ENCODE results near the gene ADORA1. TPM values are rescaled to one million over a fixed set of nuclear protein-coding genes. Genes with fewer than 3 reads are reported as not detected.

ADORA1 gene
- total RNA-seq, 2 experiments from 2014 or later = not detected

GRCh38 chr1:203200916-203201315, 73.4 kb downstream of the ADORA1 start:
- BruUV-seq (replicated peaks) = no TSS peak

GRCh38 chr1:203201516-203202205, 74.1 kb downstream of the ADORA1 start:
- POLR2A ChIA-PET = no interaction called here
- H3K4me3 ChIP-seq (ENCODE audit: low read depth, low read length, poor library complexity, severe bottlenecking) = no peak overlapping the region
- H3K27ac ChIP-seq (ENCODE audit: low read depth, low read length, poor library complexity, severe bottlenecking) = no peak overlapping the region
- H4K20me1 ChIP-seq (ENCODE audit: insufficient read depth, low read length) = no peaks in the 10 kb centered on the region
- TF ChIP-seq CTCF (conservative IDR thresholded peaks at IDR 0.05; ENCODE audit: low read length) (no peak), EZH2phosphoT487 (IDR thresholded peaks at IDR 0.05; ENCODE audit: borderline replicate concordance, low read depth, low read length) (no peak)
- no peaks in the 10 kb centered on the region for H3K9me3 ChIP-seq (ENCODE audit: low read length)
- H3K36me3 ChIP-seq (ENCODE audit: insufficient read depth, low read length) = no peaks in the 10 kb centered on the region
- no TSS peak for BruUV-seq (replicated peaks)
- H3K9me2 ChIP-seq (ENCODE audit: insufficient read depth, low read length) = no peaks in the 10 kb centered on the region
- H2AFZ ChIP-seq (ENCODE audit: low read length) = no peak overlapping the region
- no peak overlapping the region for H3K4me2 ChIP-seq (ENCODE audit: low read length)
- no peak for DNase-seq (ENCODE audit: low spot score)
- CTCF ChIA-PET (ENCODE audit: unreplicated experiment) = no interaction called here
- intact Hi-C loops (cut with micrococcal nuclease; ENCODE audit: unreplicated experiment) = no loop called here
- H3K79me2 ChIP-seq (ENCODE audit: insufficient read depth, low read depth, low read length) = no peaks in the 10 kb centered on the region
- H3K4me1 ChIP-seq (ENCODE audit: insufficient read depth, low read length, poor library complexity, severe bottlenecking) = no peaks in the 10 kb centered on the region

More at GRCh38 chr1:203200916-203201315, 73.4 kb downstream of the ADORA1 start:
- H2AFZ ChIP-seq (ENCODE audit: low read length) = no peak overlapping the region
- no peaks in the 10 kb centered on the region for H3K36me3 ChIP-seq (ENCODE audit: insufficient read depth, low read length)
- H4K20me1 ChIP-seq (ENCODE audit: insufficient read depth, low read length) = no peaks in the 10 kb centered on the region
- no peaks in the 10 kb centered on the region for H3K9me3 ChIP-seq (ENCODE audit: low read length)
- POLR2A ChIA-PET = interaction anchor here (0.6 kb wide), 1 partner anchor 498 kb away, joined by 3 read pairs; no protein-coding TSS in a partner anchor
- TF ChIP-seq EZH2phosphoT487 (IDR thresholded peaks at IDR 0.05; ENCODE audit: borderline replicate concordance, low read depth, low read length) (no peak), CTCF (conservative IDR thresholded peaks at IDR 0.05; ENCODE audit: low read length) (no peak)
- H3K4me2 ChIP-seq (ENCODE audit: low read length) = no peak overlapping the region
- no peak for DNase-seq (ENCODE audit: low spot score)
- no peak overlapping the region for H3K27ac ChIP-seq (ENCODE audit: low read depth, low read length, poor library complexity, severe bottlenecking)
- no peaks in the 10 kb centered on the region for H3K9me2 ChIP-seq (ENCODE audit: insufficient read depth, low read length)
- H3K79me2 ChIP-seq (ENCODE audit: insufficient read depth, low read depth, low read length) = no peaks in the 10 kb centered on the region
- intact Hi-C loops (cut with micrococcal nuclease; ENCODE audit: unreplicated experiment) = no loop called here
- no peaks in the 10 kb centered on the region for H3K4me1 ChIP-seq (ENCODE audit: insufficient read depth, low read length, poor library complexity, severe bottlenecking)
- H3K4me3 ChIP-seq (ENCODE audit: low read depth, low read length, poor library complexity, severe bottlenecking) = no peak overlapping the region
- CTCF ChIA-PET (ENCODE audit: unreplicated experiment) = no interaction called here

- DNase-seq (ENCODE audit: low spot score) = no peak
- TF ChIP-seq CTCF (conservative IDR thresholded peaks at IDR 0.05; ENCODE audit: low read length) = no peak
- no peak for TF ChIP-seq EZH2phosphoT487 (IDR thresholded peaks at IDR 0.05; ENCODE audit: borderline replicate concordance, low read depth, low read length)
- Histone ChIP-seq H3K27ac (ENCODE audit: low read depth, low read length, poor library complexity, severe bottlenecking) (no peak overlapping the region), H3K9me3 (ENCODE audit: low read length) (no peaks in the 10 kb centered on the region), H3K4me3 (ENCODE audit: low read depth, low read length, poor library complexity, severe bottlenecking) (no peak overlapping the region), H4K20me1 (ENCODE audit: insufficient read depth, low read length) (no peaks in the 10 kb centered on the region), H3K4me1 (ENCODE audit: insufficient read depth, low read length, poor library complexity, severe bottlenecking) (no peaks in the 10 kb centered on the region), H3K36me3 (ENCODE audit: insufficient read depth, low read length) (no peaks in the 10 kb centered on the region), H3K79me2 (ENCODE audit: insufficient read depth, low read depth, low read length) (no peaks in the 10 kb centered on the region), H2AFZ (ENCODE audit: low read length) (no peak overlapping the region), H3K4me2 (ENCODE audit: low read length) (no peak overlapping the region), H3K9me2 (ENCODE audit: insufficient read depth, low read length) (no peaks in the 10 kb centered on the region)
- no TSS peak for BruUV-seq (replicated peaks)
- intact Hi-C loops (cut with micrococcal nuclease; ENCODE audit: unreplicated experiment) = no loop called here
- ChIA-PET POLR2A (no interaction called here), CTCF (ENCODE audit: unreplicated experiment) (no interaction called here)
These were observed 75.1 kb downstream of the ADORA1 start for GRCh38 chr1:203202431-203203245.
